PC-9 (cell line): ENCODE data around the gene DNAAF5.

ENCODE experiments used
- EZH2 ChIP-seq: fragments of 200-600 bp; sonication (generic); IDR thresholded peaks from 2 replicates; pipeline ENCODE4 v1.8.0; 2017; ENCODE audit warnings: antibody characterized with exemption, low read depth
- TF ChIP-seq, protein P1 (sequence below): fragments of 200-600 bp; sonication (generic); conservative IDR thresholded peaks from 2 replicates; pipeline ENCODE4 v1.6.1; 2017; ENCODE audit warnings: mixed run types, antibody characterized with exemption, mild to moderate bottlenecking, moderate library complexity

DNA sequence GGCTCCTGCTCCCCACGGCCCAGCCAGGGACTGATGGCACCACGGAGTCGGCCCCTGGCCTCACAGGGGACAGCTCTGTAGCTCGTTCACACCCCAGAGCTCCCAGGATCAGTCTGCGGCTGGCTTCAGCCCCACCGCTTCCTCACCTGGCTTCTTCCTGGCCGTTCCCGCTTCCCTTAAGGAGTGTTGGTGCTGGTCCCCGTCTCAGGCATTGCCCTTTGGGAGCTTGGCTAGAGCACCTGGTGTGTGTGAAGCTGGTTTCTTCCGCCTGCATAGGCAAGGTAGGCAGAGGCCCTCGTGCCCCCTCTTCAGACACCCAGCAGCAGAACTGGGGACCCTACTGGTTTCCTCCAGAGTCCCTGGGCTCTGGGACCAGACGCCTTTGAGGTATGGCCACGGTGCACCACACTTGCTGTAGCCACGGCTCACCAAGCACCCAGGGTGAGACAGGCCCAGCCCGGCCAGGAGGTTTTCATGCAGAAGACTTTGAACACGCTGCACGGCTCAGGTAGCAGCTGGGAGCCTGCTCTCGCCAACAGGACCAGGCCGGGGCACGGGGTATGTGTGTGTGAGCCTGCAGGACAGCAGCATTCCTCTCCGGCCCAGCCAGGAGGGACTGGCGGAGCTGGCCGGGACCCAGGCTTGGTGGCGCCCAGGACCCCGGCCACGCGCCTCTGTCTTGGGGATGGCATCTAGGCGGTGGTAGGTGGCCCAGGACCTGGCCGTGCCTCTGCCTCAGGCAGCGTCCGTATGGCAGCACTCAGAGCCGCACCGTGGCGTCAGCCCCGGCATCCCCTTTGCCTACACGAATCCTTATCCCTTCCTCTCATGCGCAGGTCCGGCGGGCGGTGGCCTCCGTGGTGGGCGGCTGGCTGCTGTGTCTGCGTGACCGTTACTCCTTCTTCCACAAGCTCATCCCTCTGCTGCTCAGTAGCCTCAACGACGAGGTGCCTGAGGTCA lies 13.8 kb downstream of the DNAAF5 start:
- TF ChIP-seq, protein P1, sequence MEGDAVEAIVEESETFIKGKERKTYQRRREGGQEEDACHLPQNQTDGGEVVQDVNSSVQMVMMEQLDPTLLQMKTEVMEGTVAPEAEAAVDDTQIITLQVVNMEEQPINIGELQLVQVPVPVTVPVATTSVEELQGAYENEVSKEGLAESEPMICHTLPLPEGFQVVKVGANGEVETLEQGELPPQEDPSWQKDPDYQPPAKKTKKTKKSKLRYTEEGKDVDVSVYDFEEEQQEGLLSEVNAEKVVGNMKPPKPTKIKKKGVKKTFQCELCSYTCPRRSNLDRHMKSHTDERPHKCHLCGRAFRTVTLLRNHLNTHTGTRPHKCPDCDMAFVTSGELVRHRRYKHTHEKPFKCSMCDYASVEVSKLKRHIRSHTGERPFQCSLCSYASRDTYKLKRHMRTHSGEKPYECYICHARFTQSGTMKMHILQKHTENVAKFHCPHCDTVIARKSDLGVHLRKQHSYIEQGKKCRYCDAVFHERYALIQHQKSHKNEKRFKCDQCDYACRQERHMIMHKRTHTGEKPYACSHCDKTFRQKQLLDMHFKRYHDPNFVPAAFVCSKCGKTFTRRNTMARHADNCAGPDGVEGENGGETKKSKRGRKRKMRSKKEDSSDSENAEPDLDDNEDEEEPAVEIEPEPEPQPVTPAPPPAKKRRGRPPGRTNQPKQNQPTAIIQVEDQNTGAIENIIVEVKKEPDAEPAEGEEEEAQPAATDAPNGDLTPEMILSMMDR = no peak
- TF ChIP-seq EZH2 = no peak
